Glomerular endothelial cell (primary cell): ENCODE measurements around the gene KSR2. TPM values are rescaled to one million over a fixed set of nuclear protein-coding genes. Genes with fewer than 3 reads are reported as not detected.
"Not testable (repeated sequence)": the region's sequence is repeated elsewhere in the genome, so short reads cannot be mapped to it uniquely, and the experiment has no call there.

Source experiments
- DNase-seq: peaks from one replicate; pipeline ENCODE4 v3.0.0-alpha.2; 2011; ENCODE audit warnings: low read depth, low spot score; ENCODE audit errors: extremely low read depth
- total RNA-seq: library from RNA; depleted of rRNA; stranded (reverse); fragments of >200 nt; gene quantifications from 2 replicates; pipeline ENCODE4 v1.2.3, GENCODE V29; 2015

The KSR2 gene
- total RNA-seq, 1 donor from 2014 or later, result 1.3 TPM

DNA sequence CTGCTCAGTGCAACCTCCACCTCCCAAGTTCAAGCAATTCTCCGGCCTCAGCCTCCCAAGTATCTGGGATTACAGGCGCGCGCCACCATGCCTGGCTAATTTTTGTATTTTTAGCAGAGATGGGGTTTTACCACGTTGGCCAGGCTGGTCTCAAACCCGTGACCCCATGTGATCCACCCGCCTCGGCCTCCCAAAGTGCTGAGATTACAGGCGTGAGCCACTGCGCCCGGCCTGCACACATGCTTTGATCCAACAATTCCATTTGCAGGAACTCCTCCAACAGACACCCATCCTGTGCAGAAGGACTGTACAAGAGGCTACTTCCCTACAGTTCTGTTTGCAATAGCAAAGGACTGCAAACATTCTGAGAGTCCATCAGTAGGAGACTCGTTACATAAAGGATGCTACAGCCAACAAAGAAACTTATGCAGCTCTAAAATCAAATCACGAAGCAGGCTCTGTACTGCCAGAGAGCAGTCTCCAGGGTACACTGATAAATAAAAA is 108.0 kb downstream of the KSR2 start:
- not testable (repeated sequence) for DNase-seq

DNA sequence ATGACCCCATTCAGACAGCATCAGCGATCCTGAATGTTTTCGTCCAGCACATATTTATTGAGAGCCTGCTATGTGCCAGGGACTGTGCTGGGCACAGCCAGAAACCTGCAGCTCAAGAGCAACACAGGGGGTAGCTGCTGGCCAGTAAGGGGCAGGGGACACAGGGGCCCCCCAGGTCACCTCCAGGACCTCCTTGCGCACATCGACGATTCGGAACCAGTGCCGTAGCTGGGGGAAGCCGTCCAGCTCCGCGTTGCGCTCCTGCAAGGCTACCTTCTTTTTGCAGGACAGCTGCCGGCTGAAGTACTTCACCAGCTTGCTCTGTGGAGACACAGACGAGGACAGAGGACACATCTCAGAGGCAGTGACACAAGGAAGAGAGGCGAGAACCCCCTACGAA is 108.7 kb downstream of the KSR2 start:
- DNase-seq, result no peak

DNA sequence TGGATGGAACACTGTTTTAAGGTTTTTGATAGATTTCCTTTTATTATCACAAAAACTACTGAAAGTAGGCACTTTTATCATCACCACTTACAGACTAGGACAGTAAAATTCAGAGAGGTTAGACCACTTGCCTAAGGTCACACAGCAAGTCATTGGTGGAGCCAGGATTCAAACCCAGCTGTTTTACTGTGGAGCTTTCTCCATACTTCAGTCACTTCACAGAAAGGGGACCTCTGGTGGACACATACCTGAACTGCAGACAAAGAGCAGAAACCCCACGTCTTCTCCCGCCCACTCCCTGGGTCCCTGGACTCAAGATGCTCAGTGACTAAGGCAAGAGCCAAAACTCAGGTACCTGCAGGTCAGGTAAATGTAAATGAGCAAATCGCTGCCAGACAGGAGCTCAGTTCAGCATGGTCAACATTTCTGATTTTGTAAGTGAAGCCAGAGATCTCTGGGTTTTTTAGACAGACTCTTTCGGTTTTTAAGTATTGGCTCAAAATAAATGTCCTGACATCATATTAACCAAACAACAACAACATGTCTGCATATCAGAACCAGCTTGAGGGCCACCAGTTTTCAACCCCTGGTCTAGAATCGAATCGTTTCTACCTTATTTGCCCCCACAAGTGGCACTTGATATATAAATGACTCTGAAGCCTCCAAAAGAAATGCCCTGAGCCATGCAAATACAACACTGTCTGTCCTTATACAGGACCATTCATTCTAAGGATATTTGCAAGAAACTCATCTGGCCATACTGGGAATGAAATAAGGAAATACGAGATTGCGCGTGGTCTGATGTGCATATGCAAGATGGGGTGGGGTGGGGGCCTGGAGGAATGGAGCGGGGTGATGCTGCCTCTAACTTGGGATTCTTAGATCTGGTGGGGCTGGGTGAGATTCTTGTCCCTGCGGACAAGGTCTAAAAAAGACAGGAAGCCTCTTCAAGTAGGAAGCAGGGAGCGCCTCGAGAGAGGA is 110.9 kb downstream of the KSR2 start:
- DNase-seq, result peak; percentile 29

DNA sequence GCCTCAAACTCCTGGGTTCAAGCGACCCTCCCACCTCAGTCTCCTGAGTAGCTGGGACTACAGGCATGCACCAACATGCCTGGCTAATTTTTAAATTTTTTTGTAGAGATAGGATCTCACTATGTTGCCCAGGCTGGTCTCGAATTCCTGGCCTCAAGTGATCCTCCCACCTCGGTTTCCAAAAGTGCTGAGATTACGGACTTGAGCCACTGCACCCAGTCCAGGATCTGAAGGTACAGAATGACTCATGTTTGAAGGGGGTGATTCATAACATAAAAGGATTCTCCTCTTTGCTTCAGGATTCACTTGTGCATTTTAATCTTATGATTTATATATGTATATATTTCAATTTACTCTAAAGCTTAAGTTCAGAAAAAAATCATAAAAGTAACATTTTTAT is 111.7 kb downstream of the KSR2 start:
- DNase-seq, result not testable (repeated sequence)

DNA sequence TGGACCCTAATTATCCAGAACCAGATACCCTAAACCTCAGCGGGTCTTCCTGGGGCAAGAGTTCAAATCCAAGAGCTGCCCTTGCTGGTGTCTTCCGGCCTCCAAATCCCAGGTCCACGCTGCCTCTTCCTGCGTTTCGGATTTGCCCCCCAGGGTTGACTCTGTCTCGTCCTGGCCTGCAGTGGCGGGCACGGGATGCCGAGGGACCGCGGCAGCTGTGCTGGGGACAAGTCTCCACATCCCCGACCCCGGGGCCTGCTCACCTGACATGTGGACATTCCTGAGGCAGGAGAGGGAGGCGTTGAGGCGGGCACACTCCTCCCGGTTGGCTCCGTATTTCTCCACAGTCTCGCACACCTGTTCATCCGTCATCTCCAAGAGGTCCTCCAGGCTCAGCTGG is 113.6 kb downstream of the KSR2 start:
- DNase-seq, result no peak

DNA sequence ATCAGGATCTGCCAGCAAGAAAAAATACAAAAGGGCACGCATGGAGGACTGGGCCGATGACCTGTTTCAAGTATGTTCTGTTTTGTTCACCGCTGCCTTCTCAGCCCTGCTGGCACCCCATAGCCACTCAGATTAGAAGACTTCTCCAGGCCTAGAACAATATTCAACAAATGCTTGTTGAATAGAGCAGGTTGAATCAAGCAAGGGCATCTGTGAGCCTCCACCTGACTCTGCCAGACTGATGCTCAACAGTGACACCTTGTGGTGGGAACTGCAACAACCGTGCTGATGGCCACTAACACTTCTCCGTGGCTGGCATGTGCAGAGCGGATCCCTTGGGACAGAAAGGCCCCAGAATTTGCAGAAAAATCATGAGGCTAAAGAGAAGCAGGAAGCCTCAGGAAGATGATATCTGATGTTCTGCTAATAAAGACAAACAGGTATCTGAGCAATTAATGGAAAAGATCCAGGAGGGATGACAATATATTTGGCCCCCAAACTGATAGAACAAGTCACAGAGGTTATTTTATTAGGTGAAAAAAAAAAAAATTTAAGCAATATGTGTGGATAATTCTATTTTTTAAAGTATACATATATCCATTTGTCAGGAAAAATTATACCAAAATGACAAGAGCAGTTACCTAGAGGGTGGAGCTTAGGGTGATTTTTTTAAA is 114.3 kb downstream of the KSR2 start:
- DNase-seq, result peak; percentile 31

DNA sequence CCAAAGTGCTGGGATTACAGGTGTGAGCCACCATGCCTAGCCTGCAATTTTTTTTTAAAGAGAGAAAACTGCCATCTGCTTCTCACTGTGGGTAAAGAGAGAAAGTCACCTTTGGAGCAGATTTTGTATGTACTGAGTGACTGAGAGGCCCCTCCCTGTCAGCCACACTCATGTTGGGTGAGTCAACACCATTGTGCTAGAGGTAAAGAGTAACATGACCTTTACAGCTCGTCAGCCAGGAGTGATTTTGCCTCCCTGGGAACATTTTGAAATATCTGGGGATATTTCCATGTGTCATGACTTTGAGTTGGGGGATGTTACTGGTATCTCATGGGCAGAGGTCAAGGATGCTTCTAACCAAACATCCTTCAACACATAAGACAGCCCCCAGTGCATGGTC is 115.2 kb downstream of the KSR2 start:
- DNase-seq, result no peak

DNA sequence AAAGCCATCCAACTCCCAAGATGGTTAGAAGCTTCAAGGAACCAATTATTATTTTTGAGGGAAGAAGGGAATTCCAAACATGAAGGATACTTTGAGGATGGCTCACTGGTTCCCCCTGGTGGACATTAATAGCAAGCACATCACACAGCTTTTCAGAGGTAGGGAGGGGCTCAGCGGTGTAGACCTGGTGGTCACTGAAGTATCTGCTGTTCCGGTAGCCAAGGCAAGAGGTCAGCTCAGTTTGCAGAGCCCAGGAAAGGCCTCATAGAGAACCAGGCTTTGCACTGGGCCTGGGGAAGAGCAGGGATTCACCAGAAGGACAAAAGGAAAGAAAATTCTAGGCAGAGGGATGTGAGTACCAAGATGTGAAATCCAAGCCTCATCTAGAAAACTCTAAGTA is 118.7 kb downstream of the KSR2 start:
- no peak for DNase-seq

DNA sequence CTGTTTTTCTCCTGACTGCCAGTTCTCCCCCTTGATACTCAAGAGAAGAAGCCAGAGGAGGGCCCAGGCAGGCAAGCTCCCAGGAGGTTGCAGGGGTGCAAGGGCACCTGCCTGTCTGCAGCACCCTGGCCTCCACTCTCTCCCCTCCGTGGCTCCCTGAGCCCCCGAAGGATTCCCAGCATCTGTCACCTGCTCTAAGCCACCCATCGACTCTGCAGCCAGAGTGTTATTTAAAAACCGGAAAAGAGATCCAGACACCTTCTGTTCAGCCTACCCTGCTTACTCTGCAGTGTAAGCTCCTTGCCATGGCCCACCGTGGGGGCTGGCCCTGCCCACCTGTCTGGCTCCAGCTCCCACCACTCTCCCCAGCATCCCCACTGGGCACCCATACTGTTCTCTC is 121.4 kb downstream of the KSR2 start:
- DNase-seq, result no peak

DNA sequence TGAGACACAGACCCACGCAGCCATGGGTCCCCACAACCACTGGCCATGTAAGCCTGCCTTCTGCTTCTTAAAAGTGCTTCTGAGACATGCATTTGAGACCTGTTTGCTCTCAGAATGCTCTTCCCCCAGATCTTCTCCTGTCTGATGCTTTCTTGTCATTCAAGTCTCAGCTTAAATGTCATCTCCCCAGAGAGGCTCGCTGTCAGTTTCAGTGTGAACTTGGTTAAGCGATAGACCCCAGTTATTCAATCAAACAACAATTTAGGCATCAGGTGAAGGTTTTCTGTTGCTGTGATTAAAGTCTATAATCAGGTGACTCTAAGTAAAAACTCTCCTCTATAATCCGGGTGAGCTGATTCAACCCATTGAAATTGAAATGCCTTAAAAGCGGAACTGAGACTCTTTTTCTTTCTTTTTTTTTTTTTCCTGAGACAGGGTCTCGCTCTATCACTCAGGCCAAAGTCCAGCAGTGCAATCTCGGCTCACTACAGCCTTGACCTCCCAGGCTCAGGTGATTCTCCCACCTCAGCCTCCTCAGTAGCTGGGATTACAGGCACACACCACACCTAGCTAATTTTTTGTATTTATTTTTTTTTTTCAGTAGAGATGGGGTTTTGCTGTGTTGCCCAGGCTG is 123.4 kb downstream of the KSR2 start:
- DNase-seq, result no peak

DNA sequence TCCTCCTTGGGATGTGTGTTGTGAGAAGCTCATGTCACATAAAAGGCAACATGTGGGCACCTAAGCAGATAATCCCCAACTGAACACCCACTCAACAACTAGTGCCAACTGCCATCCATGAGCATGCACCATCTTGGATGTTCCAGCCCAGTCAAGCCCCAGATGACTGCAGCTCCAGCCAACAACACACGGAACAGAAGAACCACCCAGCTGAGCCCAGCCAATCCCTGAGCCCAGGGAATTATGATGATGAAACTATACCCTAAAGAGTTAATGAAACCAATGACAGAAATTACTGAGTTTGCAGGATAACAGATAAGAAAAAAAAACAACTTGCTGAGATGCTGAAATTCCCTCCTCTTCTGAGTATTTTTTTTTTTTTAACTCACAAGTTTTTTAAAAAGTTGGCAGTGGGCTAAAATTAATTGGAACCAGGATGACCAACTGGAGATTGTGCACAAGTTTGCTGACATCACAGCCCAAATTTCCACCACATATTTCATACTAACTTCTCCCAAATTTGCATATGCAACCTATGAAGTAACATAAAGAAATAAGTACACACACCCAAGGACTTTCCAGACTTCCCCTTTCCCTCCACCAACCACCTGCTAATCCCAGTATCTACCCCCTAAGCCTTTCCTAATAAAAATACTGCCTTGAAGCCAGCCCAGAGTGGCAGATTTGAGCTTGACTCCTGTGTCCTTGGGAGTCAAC is 124.5 kb downstream of the KSR2 start:
- no peak for DNase-seq

DNA sequence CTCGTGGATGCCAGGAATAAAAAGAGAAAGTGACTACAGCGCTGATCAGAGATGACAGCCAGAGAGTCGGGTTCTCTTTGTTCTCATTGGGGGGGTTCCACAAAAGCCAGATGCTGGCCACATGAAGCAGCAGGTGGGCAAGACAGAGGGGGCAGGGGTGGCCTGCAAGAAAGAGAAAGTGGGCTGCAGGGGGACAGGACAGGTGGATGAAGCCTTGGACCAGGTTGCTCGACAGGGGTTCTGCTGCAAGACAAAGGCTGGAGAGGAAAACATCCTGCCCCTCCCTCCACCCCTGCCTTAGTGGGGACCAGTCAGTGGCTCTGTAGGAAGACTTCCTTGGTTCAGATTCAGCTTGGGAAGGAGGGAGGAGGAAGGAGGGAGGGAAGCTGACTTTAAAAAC is 126.2 kb downstream of the KSR2 start:
- no peak for DNase-seq

DNA sequence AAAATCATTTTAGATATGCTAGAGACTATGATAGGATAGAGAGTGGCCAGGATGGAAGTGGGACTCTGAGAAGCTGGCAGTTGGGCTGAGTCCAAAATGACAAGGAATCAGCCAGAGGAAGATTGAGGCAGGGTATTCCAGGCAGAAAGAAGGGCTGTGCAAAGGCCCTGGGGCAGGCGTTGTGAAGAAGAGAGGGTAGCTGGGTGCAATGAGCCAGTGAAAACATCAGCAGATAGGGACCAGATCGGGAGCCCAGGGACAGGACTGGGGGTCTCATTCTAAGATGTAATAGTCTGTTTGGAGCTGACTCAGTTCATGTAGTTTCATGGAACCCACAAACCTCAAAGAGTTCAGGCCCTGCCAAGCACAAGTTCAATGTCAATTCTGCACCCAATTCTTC is 126.6 kb downstream of the KSR2 start:
- no peak for DNase-seq

DNA sequence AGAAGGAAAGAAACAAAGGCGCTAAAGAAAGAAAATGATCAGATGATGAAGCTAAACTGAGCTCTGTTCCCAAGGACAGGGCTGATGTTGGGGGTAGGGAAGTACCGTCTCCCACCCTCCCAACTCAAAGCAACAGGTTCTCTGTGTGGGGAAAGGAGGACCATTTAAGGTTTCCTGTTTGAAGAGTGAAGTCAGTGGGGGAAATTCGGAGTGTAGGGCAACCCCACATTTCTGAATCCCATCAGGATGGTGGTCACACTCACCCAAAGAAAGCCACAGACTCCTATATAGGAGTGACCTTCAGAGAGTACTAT is 131.1 kb downstream of the KSR2 start:
- DNase-seq, result no peak

DNA sequence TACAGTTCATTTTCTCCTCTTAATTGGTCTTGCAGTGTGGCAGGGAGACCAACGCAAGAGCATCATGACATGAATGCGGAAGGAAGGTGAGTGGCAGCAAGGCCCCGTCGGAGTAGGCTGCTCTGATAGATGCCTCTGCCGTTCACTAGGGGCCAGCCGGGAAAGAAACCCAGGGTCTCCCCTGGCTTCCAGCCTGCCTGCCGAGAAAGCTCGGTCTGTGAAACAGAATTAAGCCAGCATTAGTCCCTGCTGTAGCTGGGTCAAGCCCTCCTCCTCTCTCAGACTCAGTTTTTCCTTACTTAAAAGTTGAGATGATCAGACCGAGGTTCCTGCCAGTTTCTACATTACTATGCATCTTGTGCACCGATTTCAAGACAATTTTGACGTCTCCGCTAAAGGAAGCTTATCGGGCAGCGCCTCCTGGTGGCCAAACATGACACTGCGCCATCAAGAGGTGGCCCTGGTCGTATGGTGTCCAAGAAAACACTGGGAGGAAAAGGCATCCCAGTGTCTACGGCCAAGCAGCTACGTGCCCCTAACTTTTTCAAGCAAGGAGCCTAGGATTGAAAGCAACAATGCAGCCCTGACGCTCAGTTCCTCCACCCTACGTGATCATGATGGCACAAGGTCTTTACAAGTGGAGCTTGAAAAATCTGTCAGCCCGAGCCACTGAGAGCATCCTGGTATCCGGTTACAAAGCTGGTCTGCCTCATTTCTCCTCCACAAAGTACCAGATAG is 131.6 kb downstream of the KSR2 start:
- no peak for DNase-seq

DNA sequence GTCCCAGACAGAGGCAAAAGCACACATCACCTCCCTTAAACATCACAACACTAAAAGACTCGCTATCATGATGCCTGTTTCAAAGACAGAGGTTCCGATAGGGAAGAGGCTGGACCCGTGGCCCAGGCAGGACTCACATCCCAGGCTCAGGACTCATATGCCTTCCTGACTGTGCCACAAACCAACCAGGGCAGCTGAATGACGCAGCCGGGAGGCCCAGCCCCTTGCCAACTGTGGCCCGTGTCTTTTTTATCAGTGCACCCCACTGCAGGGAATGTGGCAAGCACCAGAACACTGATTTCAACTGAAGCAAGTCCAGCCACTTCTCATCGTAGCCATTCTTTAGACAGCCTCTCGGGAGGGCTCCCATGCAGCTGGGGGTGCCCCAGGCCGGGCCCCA is 132.3 kb downstream of the KSR2 start:
- no peak for DNase-seq

DNA sequence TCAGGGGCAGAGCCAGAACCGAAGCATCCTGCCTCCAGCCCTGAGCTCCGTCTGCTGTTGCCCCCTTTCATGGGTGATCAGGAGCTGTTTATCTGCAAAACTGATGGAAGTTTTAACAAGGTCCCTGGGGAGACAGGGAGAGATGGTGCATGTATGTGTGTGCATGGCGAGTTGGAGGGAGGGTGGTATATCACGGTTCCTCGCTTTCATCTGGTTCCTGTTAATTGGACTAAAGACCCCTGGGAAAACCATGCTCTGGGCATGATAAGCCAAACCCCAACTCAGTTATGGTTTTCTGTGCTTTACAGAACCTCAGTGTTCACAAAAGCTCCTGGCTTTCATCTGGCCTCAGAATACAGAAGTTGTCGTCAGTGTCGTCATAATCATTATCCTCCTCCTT is 133.6 kb downstream of the KSR2 start:
- DNase-seq, result no peak

DNA sequence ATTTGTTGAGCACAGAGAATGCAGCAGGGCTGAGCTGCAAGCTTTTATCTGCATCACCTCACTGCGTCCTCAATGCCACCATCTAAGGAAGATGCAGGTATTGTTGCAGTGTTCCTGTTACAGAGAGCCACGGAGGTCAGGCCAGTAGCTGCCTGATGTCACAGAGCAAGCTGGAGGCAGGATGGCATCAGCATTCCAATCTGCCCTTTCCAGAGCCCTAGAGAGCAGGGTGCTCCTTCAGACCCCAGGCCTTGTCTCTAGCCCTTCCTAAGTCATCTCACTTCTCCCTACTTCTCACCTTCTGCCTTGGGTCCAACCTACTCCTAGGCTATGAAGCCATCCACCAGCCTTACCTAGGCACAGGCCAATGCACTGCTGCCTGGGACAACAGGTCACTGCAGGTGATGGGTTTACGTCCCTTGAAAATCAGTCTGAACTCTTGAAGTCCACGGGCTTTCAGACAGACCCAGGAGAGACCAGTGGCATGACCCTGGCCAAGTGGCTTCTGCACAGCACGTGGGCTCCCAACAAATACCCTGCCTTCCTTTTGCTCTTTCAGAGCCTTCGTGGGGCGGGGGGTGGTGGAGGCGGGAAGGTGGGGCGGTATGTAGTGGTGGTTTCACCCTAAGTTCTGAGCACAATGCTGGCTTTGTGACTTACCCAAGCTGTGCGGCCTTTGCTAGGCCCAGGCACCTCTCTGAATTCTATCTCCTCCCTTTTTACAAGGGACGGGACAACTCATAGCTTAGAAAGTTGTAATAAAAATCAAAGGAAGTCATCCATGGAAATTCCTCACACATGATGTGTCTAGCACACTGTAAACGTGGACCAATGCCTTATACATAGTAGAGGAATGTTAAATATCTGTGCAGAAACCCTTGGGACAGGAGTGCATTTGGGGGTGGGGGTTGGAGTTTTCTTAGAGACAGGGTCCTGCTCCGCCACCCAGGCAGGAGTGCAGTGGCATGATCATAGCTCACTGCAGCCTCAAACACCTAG is 136.0 kb downstream of the KSR2 start:
- DNase-seq, result no peak

DNA sequence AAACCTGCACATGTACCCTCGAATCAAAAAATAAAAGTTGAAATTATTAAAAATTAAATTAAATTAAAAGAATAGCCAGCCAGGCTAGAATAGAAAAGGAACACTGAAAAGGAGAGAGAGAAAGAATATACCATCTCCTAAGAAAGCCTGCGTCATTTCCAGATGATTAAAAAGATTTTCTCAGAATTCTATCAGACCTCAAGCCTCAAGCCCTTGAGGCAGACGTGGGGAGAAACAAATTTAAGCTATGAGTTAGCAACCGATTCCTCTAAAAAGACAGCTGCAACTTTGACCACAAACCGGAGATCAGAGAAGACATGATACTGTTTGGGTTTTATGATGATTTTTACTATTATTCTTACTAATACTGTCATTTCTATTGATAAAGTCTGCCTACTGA is 138.3 kb downstream of the KSR2 start:
- no peak for DNase-seq
